ENCODE measurements around the gene TMEM270. TPM values are rescaled to one million over a fixed set of nuclear protein-coding genes. Genes with fewer than 3 reads are reported as not detected.

Gene TMEM270
- total RNA-seq, 1 experiment from 2014 or later, result 0.28 TPM

DNA sequence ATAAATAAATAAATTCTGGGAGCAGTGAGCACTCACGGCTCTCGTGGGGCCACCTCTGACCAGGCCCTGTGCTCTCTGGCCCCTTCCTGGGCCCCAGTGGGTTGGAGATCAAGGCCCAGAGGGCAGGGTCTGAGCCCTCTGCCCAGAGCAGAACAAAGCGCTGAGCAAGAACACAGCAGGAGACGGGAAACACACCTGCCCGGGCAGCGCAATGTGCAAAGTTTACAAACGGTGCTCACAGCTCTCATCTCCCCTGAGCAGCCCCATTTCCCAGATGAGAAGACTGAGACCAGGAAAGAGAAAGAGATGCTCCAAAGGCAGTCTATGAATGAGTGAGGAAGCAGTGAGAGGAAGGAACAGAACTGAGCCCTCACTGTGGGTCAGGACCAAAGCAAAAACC lies 21.7 kb upstream of the TMEM270 start:
- Mint-ChIP-seq H3K4me1 (peaks cover 25% of the 10 kb centered on the region), H3K4me3 (no peak overlapping the region), H3K36me3 (no peaks in the 10 kb centered on the region), H3K27ac (no peak overlapping the region), H3K9me3 (no peaks in the 10 kb centered on the region), H3K27me3 (ENCODE audit: low read depth) (no peaks in the 10 kb centered on the region; the same call in 1 of the 2 replicates)
- CTCF ChIA-PET, result interaction anchor here (0.6 to 4.6 kb wide), 11 partner anchors 10 to 360 kb away, joined by 3 to 68 read pairs (median 6); partner anchors contain the start of gene CLDN4
- POLR2A ChIA-PET, result interaction anchor here (1.3 kb wide), 1 partner anchor 12 kb away, joined by 5 read pairs; no protein-coding TSS in a partner anchor
- DNase-seq (ENCODE audit: low spot score), result no peak
- ATAC-seq, result no peak
- TF ChIP-seq, protein P1, sequence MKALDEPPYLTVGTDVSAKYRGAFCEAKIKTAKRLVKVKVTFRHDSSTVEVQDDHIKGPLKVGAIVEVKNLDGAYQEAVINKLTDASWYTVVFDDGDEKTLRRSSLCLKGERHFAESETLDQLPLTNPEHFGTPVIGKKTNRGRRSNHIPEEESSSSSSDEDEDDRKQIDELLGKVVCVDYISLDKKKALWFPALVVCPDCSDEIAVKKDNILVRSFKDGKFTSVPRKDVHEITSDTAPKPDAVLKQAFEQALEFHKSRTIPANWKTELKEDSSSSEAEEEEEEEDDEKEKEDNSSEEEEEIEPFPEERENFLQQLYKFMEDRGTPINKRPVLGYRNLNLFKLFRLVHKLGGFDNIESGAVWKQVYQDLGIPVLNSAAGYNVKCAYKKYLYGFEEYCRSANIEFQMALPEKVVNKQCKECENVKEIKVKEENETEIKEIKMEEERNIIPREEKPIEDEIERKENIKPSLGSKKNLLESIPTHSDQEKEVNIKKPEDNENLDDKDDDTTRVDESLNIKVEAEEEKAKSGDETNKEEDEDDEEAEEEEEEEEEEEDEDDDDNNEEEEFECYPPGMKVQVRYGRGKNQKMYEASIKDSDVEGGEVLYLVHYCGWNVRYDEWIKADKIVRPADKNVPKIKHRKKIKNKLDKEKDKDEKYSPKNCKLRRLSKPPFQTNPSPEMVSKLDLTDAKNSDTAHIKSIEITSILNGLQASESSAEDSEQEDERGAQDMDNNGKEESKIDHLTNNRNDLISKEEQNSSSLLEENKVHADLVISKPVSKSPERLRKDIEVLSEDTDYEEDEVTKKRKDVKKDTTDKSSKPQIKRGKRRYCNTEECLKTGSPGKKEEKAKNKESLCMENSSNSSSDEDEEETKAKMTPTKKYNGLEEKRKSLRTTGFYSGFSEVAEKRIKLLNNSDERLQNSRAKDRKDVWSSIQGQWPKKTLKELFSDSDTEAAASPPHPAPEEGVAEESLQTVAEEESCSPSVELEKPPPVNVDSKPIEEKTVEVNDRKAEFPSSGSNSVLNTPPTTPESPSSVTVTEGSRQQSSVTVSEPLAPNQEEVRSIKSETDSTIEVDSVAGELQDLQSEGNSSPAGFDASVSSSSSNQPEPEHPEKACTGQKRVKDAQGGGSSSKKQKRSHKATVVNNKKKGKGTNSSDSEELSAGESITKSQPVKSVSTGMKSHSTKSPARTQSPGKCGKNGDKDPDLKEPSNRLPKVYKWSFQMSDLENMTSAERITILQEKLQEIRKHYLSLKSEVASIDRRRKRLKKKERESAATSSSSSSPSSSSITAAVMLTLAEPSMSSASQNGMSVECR (CRISPR knock-in tag; IDR thresholded peaks at IDR 0.05; ENCODE audit: borderline replicate concordance), result no peak
- TF ChIP-seq ATF1 (CRISPR knock-in tag; IDR thresholded peaks at IDR 0.05) (no peak), ZNF232 (CRISPR knock-in tag; IDR thresholded peaks at IDR 0.05) (no peak), ZNF121 (CRISPR knock-in tag; IDR thresholded peaks at IDR 0.05) (no peak), ZNF416 (CRISPR knock-in tag; IDR thresholded peaks at IDR 0.05) (no peak), SOX15 (CRISPR knock-in tag; IDR thresholded peaks at IDR 0.05) (no peak), ZNF263 (CRISPR knock-in tag; IDR thresholded peaks at IDR 0.05; ENCODE audit: low read depth) (no peak), NFE2L1 (CRISPR knock-in tag; IDR thresholded peaks at IDR 0.05) (no peak), RELA (CRISPR knock-in tag; IDR thresholded peaks at IDR 0.05; ENCODE audit: borderline replicate concordance) (no peak), OVOL2 (CRISPR knock-in tag; IDR thresholded peaks at IDR 0.05; ENCODE audit: borderline replicate concordance) (no peak), FOXJ3 (CRISPR knock-in tag; IDR thresholded peaks at IDR 0.05; ENCODE audit: borderline replicate concordance) (no peak), ZNF317 (CRISPR knock-in tag; IDR thresholded peaks at IDR 0.05; ENCODE audit: borderline replicate concordance, low read depth) (no peak), ETV6 (CRISPR knock-in tag; IDR thresholded peaks at IDR 0.05) (no peak), NR1H2 (CRISPR knock-in tag; IDR thresholded peaks at IDR 0.05) (no peak), IRF2 (CRISPR knock-in tag; IDR thresholded peaks at IDR 0.05; ENCODE audit: borderline replicate concordance, low read depth) (no peak)
- TF ChIP-seq, protein P2, sequence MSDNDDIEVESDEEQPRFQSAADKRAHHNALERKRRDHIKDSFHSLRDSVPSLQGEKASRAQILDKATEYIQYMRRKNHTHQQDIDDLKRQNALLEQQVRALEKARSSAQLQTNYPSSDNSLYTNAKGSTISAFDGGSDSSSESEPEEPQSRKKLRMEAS (CRISPR knock-in tag; IDR thresholded peaks at IDR 0.05), result no peak
- TF ChIP-seq, protein P3, sequence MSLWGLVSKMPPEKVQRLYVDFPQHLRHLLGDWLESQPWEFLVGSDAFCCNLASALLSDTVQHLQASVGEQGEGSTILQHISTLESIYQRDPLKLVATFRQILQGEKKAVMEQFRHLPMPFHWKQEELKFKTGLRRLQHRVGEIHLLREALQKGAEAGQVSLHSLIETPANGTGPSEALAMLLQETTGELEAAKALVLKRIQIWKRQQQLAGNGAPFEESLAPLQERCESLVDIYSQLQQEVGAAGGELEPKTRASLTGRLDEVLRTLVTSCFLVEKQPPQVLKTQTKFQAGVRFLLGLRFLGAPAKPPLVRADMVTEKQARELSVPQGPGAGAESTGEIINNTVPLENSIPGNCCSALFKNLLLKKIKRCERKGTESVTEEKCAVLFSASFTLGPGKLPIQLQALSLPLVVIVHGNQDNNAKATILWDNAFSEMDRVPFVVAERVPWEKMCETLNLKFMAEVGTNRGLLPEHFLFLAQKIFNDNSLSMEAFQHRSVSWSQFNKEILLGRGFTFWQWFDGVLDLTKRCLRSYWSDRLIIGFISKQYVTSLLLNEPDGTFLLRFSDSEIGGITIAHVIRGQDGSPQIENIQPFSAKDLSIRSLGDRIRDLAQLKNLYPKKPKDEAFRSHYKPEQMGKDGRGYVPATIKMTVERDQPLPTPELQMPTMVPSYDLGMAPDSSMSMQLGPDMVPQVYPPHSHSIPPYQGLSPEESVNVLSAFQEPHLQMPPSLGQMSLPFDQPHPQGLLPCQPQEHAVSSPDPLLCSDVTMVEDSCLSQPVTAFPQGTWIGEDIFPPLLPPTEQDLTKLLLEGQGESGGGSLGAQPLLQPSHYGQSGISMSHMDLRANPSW (CRISPR knock-in tag; conservative IDR thresholded peaks at IDR 0.05; ENCODE audit: low read depth), result no peak
- TF ChIP-seq, protein P4, sequence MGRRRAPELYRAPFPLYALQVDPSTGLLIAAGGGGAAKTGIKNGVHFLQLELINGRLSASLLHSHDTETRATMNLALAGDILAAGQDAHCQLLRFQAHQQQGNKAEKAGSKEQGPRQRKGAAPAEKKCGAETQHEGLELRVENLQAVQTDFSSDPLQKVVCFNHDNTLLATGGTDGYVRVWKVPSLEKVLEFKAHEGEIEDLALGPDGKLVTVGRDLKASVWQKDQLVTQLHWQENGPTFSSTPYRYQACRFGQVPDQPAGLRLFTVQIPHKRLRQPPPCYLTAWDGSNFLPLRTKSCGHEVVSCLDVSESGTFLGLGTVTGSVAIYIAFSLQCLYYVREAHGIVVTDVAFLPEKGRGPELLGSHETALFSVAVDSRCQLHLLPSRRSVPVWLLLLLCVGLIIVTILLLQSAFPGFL (CRISPR knock-in tag; IDR thresholded peaks at IDR 0.05; ENCODE audit: borderline replicate concordance), result no peak

All from WTC11 (cell line).